ENCODE data around the gene STX17.
"Not testable (repeated sequence)": the region's sequence is repeated elsewhere in the genome, so short reads cannot be mapped to it uniquely, and the experiment has no call there.

Gene STX17

GRCh38 chr9:99906403-99907207 is at the start of gene STX17:
Gene STX17 (plus strand): TSS chr9:99906654. CDS start chr9:99915240, 8,586 bp downstream.
- DNase-seq (ENCODE audit: low read depth in 3 of 3, low spot score in 1 of 3), result peak; percentile 58 to 76 (median 68)

GRCh38 chr9:99857576-99857975 is 48.9 kb upstream of the STX17 start:
- not testable (repeated sequence) for DNase-seq (ENCODE audit: low read depth in 3 of 3, low spot score in 1 of 3)

GRCh38 chr9:99858087-99858486 is 48.4 kb upstream of the STX17 start:
- no peak for DNase-seq (ENCODE audit: low read depth in 3 of 3, low spot score in 1 of 3)

- no peak for DNase-seq (ENCODE audit: low read depth in 3 of 3, low spot score in 1 of 3)
These were observed 47.0 kb upstream of the STX17 start for GRCh38 chr9:99859243-99859980.

- no peak for DNase-seq (ENCODE audit: low read depth in 3 of 3, low spot score in 1 of 3)
These were observed 46.2 kb upstream of the STX17 start for GRCh38 chr9:99860266-99860665.

- no peak for DNase-seq (ENCODE audit: low read depth in 3 of 3, low spot score in 1 of 3)
These were observed 42.5 kb upstream of the STX17 start for GRCh38 chr9:99863955-99864354.

- no peak for DNase-seq (ENCODE audit: low read depth in 3 of 3, low spot score in 1 of 3)
These were observed 40.1 kb upstream of the STX17 start for GRCh38 chr9:99866398-99866797.

- no peak for DNase-seq (ENCODE audit: low read depth in 3 of 3, low spot score in 1 of 3)
These were observed 38.9 kb upstream of the STX17 start for GRCh38 chr9:99867536-99867935.

GRCh38 chr9:99867968-99868367 is 38.5 kb upstream of the STX17 start:
- DNase-seq (ENCODE audit: low read depth in 3 of 3, low spot score in 1 of 3), result no peak

GRCh38 chr9:99868845-99869244 is 37.6 kb upstream of the STX17 start:
- DNase-seq (ENCODE audit: low read depth in 3 of 3, low spot score in 1 of 3), result no peak

GRCh38 chr9:99870126-99870525 is 36.3 kb upstream of the STX17 start:
- no peak for DNase-seq (ENCODE audit: low read depth in 3 of 3, low spot score in 1 of 3)

- DNase-seq (ENCODE audit: low read depth in 3 of 3, low spot score in 1 of 3), result no peak
These were observed 32.9 kb upstream of the STX17 start for GRCh38 chr9:99873531-99873930.

- no peak for DNase-seq (ENCODE audit: low read depth in 3 of 3, low spot score in 1 of 3)
These were observed 32.4 kb upstream of the STX17 start for GRCh38 chr9:99873943-99874584.

GRCh38 chr9:99876190-99876589 is 30.3 kb upstream of the STX17 start:
- DNase-seq (ENCODE audit: low read depth in 3 of 3, low spot score in 1 of 3), result no peak

- DNase-seq (ENCODE audit: low read depth in 3 of 3, low spot score in 1 of 3), result no peak
These were observed 27.8 kb upstream of the STX17 start for GRCh38 chr9:99878651-99879050.

- DNase-seq (ENCODE audit: low read depth in 3 of 3, low spot score in 1 of 3), result no peak
These were observed 24.7 kb upstream of the STX17 start for GRCh38 chr9:99881769-99882168.

GRCh38 chr9:99885747-99886146 is 20.7 kb upstream of the STX17 start:
- no peak for DNase-seq (ENCODE audit: low read depth in 3 of 3, low spot score in 1 of 3)

GRCh38 chr9:99889120-99889519 is 17.3 kb upstream of the STX17 start:
- no peak for DNase-seq (ENCODE audit: low read depth in 3 of 3, low spot score in 1 of 3)

GRCh38 chr9:99894826-99895225 is 11.6 kb upstream of the STX17 start:
- no peak for DNase-seq (ENCODE audit: low read depth in 3 of 3, low spot score in 1 of 3)

- no peak for DNase-seq (ENCODE audit: low read depth in 3 of 3, low spot score in 1 of 3)
These were observed 10.9 kb upstream of the STX17 start for GRCh38 chr9:99895510-99895909.

- no peak for DNase-seq (ENCODE audit: low read depth in 3 of 3, low spot score in 1 of 3)
These were observed 10.3 kb upstream of the STX17 start for GRCh38 chr9:99896119-99896518.

GRCh38 chr9:99903393-99903792 is 3.1 kb upstream of the STX17 start:
- no peak for DNase-seq (ENCODE audit: low read depth in 3 of 3, low spot score in 1 of 3)

Data from stimulated activated CD4-positive, alpha-beta T cell treated with anti-CD3 and anti-CD28 coated beads, TNF-alpha, amount 100 ng/mL, for 1 hour (primary cell).